GM12878 (cell line): ENCODE measurements around the gene TRPM3. TPM values are rescaled to one million over a fixed set of nuclear protein-coding genes. Genes with fewer than 3 reads are reported as not detected.

Experiments used
- ATAC-seq: fragments of 200-7000 bp; cut with Tn5 transposase; 3 replicates; pipeline ENCODE4 v1.9.1; 2020; ENCODE audit warnings: mild to moderate bottlenecking, moderate library complexity
- BruUV-seq: library from RNA; stranded (reverse); fragments of 400-500 nt; replicated peaks from 2 replicates; lab custom pipeline; 2021; lab: Mats Ljungman, UMichigan
- CTCF ChIA-PET: fragments of 300-600 bp; sonication (Branson Sonifier 250); formaldehyde crosslinking; extraction: SDS; loops from one replicate; lab custom pipeline; 2021; ENCODE audit warnings: inconsistent platforms; lab: Yijun Ruan, JAX
- POLR2A ChIA-PET: fragments of 350-600 bp; formaldehyde crosslinking; extraction: SDS; loops from one replicate; lab custom pipeline; 2021; ENCODE audit warnings: inconsistent platforms; lab: Charles Lee
- RAD21 ChIA-PET: fragments of 300-600 bp; sonication (Branson Sonifier 250); formaldehyde crosslinking; loops from one replicate; lab custom pipeline; 2023; ENCODE audit warnings: antibody characterized with exemption; ENCODE audit not compliant: unreplicated experiment; lab: Charles Lee
- SMC1A ChIA-PET: fragments of 300-600 bp; sonication (Branson Sonifier 250); formaldehyde crosslinking; loops from one replicate; lab custom pipeline; 2023; ENCODE audit not compliant: unreplicated experiment, uncharacterized antibody; lab: Charles Lee
- DNase-seq: peaks from one replicate; pipeline ENCODE4 v3.0.0-alpha.2; 2011; ENCODE audit warnings: low read depth, low spot score
- FAIRE-seq: peaks from 3 replicates; lab custom pipeline; 2011; peaks lifted over from hg19 to GRCh38; lab: Jason Lieb, UNC
- H2AFZ ChIP-seq: 2 replicates; pipeline ENCODE4 v1.6.0; 2011; ENCODE audit warnings: low read depth, low read length, control low read depth; ENCODE audit not compliant: control insufficient read depth
- H3K27ac ChIP-seq: 2 replicates; pipeline ENCODE4 v1.5.1; 2011; ENCODE audit warnings: control low read depth; ENCODE audit not compliant: control insufficient read depth, insufficient read depth
- H3K27me3 ChIP-seq, 2 experiments: replicated peaks in 1 of 2; 2 replicates each; pipeline versions ENCODE4 v1.6.0 to v1.6.1; 2011; ENCODE audit warnings: low read length in 1 of 2; ENCODE audit not compliant: control insufficient read depth in 2 of 2, insufficient read depth in 2 of 2
- H3K36me3 ChIP-seq, 2 experiments: 2 replicates each; pipeline ENCODE4 v1.5.1; 2011; ENCODE audit warnings: low read length in 1 of 2; ENCODE audit not compliant: control insufficient read depth in 2 of 2, insufficient read depth in 2 of 2
- H3K4me1 ChIP-seq: 2 replicates; pipeline ENCODE4 v1.6.1; 2011; ENCODE audit warnings: mild to moderate bottlenecking, low read length, moderate library complexity, mixed read lengths; ENCODE audit not compliant: control insufficient read depth, insufficient read depth
- H3K4me2 ChIP-seq: 2 replicates; pipeline ENCODE4 v1.6.0; 2011; ENCODE audit warnings: control low read depth; ENCODE audit not compliant: control insufficient read depth, insufficient read depth
- H3K4me3 ChIP-seq: fragments of 200-600 bp; sonication (generic); 2 replicates; pipeline ENCODE4 v1.5.1; 2016
- H3K79me2 ChIP-seq: 2 replicates; pipeline ENCODE4 v1.6.0; 2011; ENCODE audit warnings: low read length; ENCODE audit not compliant: control insufficient read depth, insufficient read depth
- H3K9ac ChIP-seq: 2 replicates; pipeline ENCODE4 v1.8.0; 2011; ENCODE audit warnings: low read length, control low read depth, mixed read lengths; ENCODE audit not compliant: control insufficient read depth, insufficient read depth
- H3K9me3 ChIP-seq: replicated peaks from 3 replicates; pipeline ENCODE4 v1.5.1; 2011; ENCODE audit warnings: mild to moderate bottlenecking, low read length; ENCODE audit not compliant: control insufficient read depth, insufficient read depth
- H4K20me1 ChIP-seq: 2 replicates; pipeline ENCODE4 v1.6.0; 2011; ENCODE audit not compliant: control insufficient read depth, insufficient read depth
- SMC3 ChIP-seq: IDR thresholded peaks from 2 replicates; pipeline ENCODE4 v1.6.1; 2011; ENCODE audit warnings: low read length, improper control_type of control experiment, borderline replicate concordance
- WGBS: methylation state at CpG from one replicate; pipeline ENCODE4 v1.1.6; 2016; ENCODE audit warnings: low lambda C conversion rate; ENCODE audit not compliant: insufficient replicate concordance, insufficient coverage; ENCODE audit errors: missing lambda C conversion rate; 5-methylcytosine and 5-hydroxymethylcytosine counted together
- in situ Hi-C: fragments of 300-500 bp; cut with MboI; formaldehyde crosslinking; loops from 9 replicates; pipeline ENCODE4 v1.14.3; 2018; ENCODE audit warnings: mixed read lengths
- intact Hi-C: fragments of 100-400 bp; cut with micrococcal nuclease; formaldehyde crosslinking; loops from one replicate; pipeline ENCODE4 v1.14.2; 2022; ENCODE audit not compliant: unreplicated experiment
- polyA plus RNA-seq, 11 experiments: library from polyadenylated mRNA; depleted of rRNA in 4 of 11; unstranded in 6 of 11; stranded (reverse) in 5 of 11; fragments of >200 nt; fragmentation: Nextera tagmentation in 4 of 11; fragmentation: Illumina TruSeq in 1 of 11; extraction: Ambion mirVana in 4 of 11; extraction: Trizol in 1 of 11; gene quantifications; 1 replicate in 1 of 11; 2 replicates in 10 of 11; pipeline versions ENCODE4 v1.2.1 to v1.2.3, GENCODE V29; 2011 to 2016; ENCODE audit warnings: inconsistent platforms in 2 of 11, missing spikeins in 2 of 11, low read depth in 1 of 11
- total RNA-seq, 4 experiments: library from RNA; depleted of rRNA in 3 of 4; stranded (reverse); fragments of >200 nt in 3 of 4; fragmentation: Illumina TruSeq in 1 of 4; extraction: Trizol in 1 of 4; gene quantifications; 2 replicates each; pipeline versions ENCODE4 v1.2.1 to v1.2.3, GENCODE V29; 2013 to 2021
- TF ChIP-seq, protein P1 (sequence below): fragments of 450-650 bp; IDR thresholded peaks from 2 replicates; pipeline ENCODE4 v1.6.1; 2016; ENCODE audit warnings: mild to moderate bottlenecking, moderate library complexity, borderline replicate concordance
- TF ChIP-seq, protein P2 (sequence below): IDR thresholded peaks from 2 replicates; pipeline ENCODE4 v1.6.1; 2011; ENCODE audit warnings: low read depth, mild to moderate bottlenecking, low read length, moderate library complexity, borderline replicate concordance; ENCODE audit errors: extremely low read depth

Gene TRPM3
- total and polyA plus RNA-seq, 10 of the 15 experiments (the other 5 are each of a cell fraction or from before 2014, with no cell fraction given), result not detected

DNA sequence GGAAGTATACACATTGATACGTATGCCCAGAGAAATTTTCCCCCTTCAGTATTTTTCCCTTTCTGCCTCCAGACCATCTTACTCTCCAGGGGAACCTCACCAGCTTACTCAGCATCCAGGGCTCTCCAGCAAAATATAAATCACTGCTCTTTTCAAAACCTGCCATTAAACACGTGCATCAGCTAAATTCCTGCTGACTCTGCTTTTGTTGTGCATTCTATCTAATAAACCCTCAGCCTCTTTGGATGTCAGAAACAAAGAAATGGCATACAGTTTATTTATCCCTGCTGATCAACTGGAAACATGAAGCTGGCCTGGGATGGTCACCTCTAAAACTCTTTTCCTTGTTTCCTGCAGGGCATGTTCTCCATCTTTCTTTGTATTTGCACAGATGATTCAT, 126.8 kb downstream of the TRPM3 start (continued):
- TF ChIP-seq, protein P1, sequence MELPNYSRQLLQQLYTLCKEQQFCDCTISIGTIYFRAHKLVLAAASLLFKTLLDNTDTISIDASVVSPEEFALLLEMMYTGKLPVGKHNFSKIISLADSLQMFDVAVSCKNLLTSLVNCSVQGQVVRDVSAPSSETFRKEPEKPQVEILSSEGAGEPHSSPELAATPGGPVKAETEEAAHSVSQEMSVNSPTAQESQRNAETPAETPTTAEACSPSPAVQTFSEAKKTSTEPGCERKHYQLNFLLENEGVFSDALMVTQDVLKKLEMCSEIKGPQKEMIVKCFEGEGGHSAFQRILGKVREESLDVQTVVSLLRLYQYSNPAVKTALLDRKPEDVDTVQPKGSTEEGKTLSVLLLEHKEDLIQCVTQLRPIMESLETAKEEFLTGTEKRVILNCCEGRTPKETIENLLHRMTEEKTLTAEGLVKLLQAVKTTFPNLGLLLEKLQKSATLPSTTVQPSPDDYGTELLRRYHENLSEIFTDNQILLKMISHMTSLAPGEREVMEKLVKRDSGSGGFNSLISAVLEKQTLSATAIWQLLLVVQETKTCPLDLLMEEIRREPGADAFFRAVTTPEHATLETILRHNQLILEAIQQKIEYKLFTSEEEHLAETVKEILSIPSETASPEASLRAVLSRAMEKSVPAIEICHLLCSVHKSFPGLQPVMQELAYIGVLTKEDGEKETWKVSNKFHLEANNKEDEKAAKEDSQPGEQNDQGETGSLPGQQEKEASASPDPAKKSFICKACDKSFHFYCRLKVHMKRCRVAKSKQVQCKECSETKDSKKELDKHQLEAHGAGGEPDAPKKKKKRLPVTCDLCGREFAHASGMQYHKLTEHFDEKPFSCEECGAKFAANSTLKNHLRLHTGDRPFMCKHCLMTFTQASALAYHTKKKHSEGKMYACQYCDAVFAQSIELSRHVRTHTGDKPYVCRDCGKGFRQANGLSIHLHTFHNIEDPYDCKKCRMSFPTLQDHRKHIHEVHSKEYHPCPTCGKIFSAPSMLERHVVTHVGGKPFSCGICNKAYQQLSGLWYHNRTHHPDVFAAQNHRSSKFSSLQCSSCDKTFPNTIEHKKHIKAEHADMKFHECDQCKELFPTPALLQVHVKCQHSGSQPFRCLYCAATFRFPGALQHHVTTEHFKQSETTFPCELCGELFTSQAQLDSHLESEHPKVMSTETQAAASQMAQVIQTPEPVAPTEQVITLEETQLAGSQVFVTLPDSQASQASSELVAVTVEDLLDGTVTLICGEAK, result no peak
- TF ChIP-seq, all 136 proteins: peak for 0

DNA sequence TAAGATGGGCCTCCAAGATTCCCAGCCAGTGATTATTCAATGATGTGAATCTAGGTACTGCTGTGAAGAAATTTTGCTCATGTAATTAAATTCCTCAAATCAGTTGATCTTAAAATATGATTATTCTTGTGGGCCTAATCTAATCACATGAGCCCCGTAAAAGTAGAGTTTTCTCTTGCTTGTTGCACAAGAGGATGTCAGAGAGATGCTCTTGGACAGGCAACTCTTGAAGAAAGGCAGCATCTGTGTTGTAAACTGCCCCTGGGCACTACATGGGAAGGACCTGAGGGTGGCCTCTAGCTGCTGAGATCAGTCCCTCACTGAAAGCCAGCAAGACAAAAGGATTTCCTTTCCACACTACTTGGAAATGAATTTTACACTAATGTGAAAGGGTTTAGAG, 132.9 kb downstream of the TRPM3 start:
- Histone ChIP-seq H3K79me2 (no peaks in the 10 kb centered on the region), H3K4me2 (no peak overlapping the region), H3K36me3 (no peaks in the 10 kb centered on the region), H2AFZ (no peak overlapping the region), H3K27me3 (no peaks in the 10 kb centered on the region; a peak in 1 of 4 replicates), H4K20me1 (no peaks in the 10 kb centered on the region), H3K9me3 (no peaks in the 10 kb centered on the region), H3K27ac (no peak overlapping the region), H3K4me1 (no peaks in the 10 kb centered on the region), H3K4me3 (no peak overlapping the region), H3K9ac (no peak overlapping the region)
- RAD21 ChIA-PET, result no interaction called here
- no TSS peak for BruUV-seq
- no peak for TF ChIP-seq SMC3
- TF ChIP-seq, protein P2, sequence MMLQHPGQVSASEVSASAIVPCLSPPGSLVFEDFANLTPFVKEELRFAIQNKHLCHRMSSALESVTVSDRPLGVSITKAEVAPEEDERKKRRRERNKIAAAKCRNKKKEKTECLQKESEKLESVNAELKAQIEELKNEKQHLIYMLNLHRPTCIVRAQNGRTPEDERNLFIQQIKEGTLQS, result no peak
- no peak for DNase-seq
- SMC1A ChIA-PET, result no interaction called here
- POLR2A ChIA-PET, result no interaction called here
- no peak for FAIRE-seq
- no peak for ATAC-seq
- CTCF ChIA-PET, result interaction anchor here (1.0 kb wide), 1 partner anchor 13 kb away, joined by 3 read pairs; no protein-coding TSS in a partner anchor
- 32% methylated on average over 1 of the region's 1 CpG for WGBS
- intact Hi-C loops (no loop called here), in situ Hi-C loops (no loop called here)
